Thyroid gland (tissue), 4 donors: Measurements from ENCODE around the gene PTBP1.

Source experiments
- CTCF ChIP-seq, 6 experiments: fragments of 200-600 bp in 3 of 6; fragments of 450-650 bp in 3 of 6; sonication (generic) in 3 of 6; IDR thresholded peaks; one replicate each; pipeline ENCODE4 v1.5.1; 2016 to 2019; ENCODE audit warnings: antibody characterized with exemption in 6 of 6, mild to moderate bottlenecking in 2 of 6, inconsistent platforms in 1 of 6, moderate library complexity in 1 of 6
- POLR2A ChIP-seq, 2 donors: fragments of 450-650 bp; IDR thresholded peaks; one replicate each; pipeline ENCODE4 v1.6.1; 2017; ENCODE audit warnings: antibody characterized with exemption in 2 of 2, mild to moderate bottlenecking in 2 of 2, moderate library complexity in 1 of 2

- TF ChIP-seq CTCF (IDR thresholded peaks at IDR 0.05), result no peak
- no peak for TF ChIP-seq POLR2A (IDR thresholded peaks at IDR 0.05)
These were observed 7.6 kb upstream of the PTBP1 start for GRCh38 chr19:789701-790060.
